GM18517 (cell line): ENCODE measurements around the gene FHIP1A.
"Not testable (repeated sequence)": the region's sequence is repeated elsewhere in the genome, so short reads cannot be mapped to it uniquely, and the experiment has no call there.

Source experiments
- ATAC-seq: cut with Tn5 transposase; IDR thresholded peaks from one replicate; pipeline ENCODE4 v1.9.1; 2021; ENCODE audit warnings: mild to moderate bottlenecking, moderate library complexity; ENCODE audit not compliant: unreplicated experiment

FHIP1A gene

DNA sequence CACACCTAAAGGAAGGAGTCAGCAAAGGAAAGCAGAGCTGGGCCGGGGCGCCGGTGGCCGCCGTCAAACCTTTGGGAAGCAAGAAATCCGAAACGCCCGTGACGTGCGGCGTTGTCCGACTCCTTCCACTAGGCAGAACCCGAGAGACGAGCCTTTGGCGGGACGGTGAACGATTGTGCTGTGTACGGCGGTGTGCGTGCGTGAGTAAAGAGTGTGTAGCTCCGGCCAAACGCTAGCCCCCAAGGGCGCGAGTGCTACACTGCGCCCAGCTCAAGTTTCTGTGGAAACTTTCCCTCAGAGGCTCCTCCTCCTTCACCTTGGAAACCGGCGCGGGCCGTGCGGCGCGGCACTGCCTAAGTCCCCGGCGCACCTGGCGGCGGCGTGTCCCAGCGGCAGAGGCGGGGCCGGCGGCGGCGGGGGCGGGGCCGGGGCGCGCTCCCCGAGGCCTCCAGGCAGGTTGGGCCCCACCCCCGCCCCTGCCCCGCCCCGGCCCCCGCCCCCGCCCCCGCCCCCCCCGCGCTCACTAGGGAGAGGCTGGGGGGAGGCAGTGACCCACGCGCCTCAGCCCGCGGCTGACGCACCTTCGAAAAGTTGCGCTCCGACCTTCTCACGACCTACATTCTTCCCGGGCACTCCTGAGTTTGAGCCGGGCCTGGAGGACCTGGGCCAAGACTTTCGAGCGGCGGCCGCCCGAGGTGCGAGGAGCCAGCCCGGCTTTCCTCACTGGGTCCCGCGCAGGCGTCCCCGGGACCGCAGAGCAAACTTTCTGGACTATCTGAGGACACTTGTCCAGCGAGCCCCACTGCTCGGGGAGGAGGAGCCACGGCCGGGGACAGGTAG lies at the start of gene FHIP1A:
TSS of gene FHIP1A (plus strand) at position 547 of the 840 bp plus-strand sequence. CDS start 157,084 bp downstream, outside the sequence.
- ATAC-seq = peak; percentile 89

DNA sequence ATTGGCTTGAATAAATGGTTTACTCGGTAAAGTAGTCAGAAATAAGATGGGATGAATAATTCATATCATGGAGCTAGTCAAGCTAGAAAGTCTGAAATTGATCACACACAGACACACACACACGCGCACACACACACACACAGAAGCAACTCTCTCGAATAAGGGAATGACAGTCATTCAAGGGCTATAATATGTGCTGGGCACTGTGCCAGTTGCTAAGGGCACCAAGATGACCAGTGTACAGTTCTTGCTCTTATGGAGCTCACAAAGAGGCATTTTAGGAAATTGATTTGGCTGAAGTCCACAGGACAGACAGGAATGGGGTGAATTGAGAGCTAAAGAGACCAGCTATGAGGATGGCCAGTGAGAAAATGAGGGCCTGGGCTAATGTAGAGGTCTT lies 49.4 kb upstream of the FHIP1A start:
- ATAC-seq = no peak

GRCh38 chr4:151361126-151361525 lies 47.9 kb upstream of the FHIP1A start:
- no peak for ATAC-seq

- no peak for ATAC-seq
Measured at GRCh38 chr4:151361966-151362365, 47.0 kb upstream of the FHIP1A start.

DNA sequence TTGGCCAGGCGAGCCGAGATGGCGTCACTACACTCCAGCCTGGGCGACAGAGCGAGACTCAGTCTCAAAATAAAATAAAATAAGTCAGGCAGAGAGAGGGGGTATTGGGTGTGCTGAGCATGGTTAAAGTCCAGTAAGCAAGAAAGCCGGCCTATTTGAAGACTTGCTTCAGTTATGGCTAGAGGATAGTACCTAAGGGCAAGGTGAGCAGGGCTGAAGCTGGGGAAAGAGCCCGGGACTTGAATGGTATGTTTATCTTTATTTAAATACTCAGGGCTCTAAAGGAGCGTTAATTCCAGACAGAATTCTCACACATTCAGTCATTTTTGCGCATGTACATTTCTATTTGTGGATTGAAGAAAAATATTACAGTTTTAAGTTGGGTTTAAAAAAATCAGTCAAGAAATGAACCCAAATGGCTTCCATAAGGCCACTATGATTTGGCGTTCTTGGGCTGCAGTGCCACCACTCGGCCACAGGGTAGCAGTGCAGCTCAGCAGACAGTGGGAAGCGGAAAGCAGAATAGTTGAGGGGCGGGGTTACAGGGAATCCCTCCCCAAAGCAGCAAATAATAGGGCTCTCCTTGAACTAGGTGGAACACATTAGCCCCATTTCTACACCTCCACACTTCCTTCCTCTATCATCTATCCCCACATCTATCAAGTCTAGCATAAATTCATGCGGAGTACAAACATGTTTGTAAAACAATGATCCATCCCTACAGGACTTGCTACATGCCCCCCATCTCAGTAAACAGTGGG lies 46.4 kb upstream of the FHIP1A start:
- ATAC-seq = peak; percentile 88

DNA sequence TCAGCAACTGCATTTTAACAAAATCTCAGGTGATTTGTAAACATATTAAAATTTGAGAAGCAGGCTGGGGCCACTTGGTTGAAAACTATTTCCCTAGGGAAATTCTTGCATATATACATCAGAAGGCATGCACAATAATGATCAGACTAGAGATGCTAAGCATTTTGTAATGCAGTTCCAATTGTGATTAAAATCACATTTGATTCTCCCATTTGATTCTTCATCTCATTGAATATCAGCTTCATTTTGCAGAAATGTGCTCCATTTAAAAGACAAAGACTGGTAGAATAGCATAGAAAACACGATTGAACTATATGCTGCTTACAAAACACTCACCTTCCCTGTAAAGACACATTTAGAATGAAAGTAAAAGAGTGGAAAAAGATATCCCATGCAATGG lies 32.4 kb upstream of the FHIP1A start:
- no peak for ATAC-seq

DNA sequence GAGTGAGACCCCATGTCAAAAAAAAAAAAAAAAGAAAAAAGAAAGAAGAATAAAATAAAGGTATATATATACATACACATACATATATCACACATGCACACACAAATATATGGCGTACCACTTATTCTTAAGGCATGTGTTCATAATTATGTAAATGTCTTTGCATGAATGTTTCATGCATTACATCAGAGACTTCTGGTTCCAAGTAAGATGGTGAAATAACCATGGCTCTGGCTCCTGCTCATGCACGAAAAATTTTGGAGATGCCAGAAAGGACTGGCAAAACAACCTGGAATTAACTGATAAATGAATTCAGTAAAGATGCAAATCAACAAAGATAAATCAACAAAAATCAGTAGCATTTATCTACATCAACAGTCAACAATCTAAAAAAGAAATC lies 19.7 kb upstream of the FHIP1A start:
- no peak for ATAC-seq

- not testable (repeated sequence) for ATAC-seq
Measured at GRCh38 chr4:151389799-151390198, 19.2 kb upstream of the FHIP1A start.

- no peak for ATAC-seq
Measured at GRCh38 chr4:151395873-151396272, 13.1 kb upstream of the FHIP1A start.

DNA sequence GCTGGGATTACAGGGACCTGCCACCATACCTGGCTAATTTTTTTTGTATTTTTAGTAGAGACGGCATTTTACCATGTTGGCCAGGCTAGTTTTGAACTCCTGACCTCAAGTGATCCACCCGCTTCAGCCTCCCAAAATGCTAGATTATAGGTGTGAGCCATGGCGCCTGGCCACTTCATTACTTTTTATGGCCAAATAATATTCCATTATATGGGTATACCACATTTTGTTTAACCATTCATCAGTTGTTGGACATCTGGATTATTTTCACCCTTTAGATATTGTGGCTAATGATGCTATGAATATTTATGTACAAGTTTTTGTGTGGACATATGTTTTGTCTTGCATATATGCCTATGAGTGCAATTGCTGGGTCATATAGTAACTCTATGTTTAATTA lies 8.6 kb upstream of the FHIP1A start:
- no peak for ATAC-seq

- no peak for ATAC-seq
Measured at GRCh38 chr4:151401739-151402138, 7.2 kb upstream of the FHIP1A start.

- ATAC-seq = no peak
Measured at GRCh38 chr4:151402145-151402865, 6.7 kb upstream of the FHIP1A start.

DNA sequence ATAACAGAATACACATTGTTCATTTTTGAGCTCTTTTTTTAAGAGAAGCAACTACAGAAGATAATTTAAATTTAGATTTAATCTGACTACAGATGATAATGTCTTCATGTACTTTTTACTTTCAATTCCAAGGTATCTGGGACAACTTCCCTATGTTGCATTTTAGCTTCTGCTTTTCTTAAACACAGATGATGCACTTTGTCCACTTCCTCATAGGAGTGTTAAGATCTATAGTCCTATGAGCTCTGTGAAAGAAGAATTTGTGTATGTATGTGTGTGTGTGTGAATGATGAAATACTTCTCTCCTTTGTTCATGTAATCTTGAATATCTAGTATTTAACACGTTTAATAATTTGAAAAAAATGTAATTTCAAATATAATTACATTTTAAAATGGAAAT lies 5.3 kb upstream of the FHIP1A start:
- ATAC-seq = no peak

DNA sequence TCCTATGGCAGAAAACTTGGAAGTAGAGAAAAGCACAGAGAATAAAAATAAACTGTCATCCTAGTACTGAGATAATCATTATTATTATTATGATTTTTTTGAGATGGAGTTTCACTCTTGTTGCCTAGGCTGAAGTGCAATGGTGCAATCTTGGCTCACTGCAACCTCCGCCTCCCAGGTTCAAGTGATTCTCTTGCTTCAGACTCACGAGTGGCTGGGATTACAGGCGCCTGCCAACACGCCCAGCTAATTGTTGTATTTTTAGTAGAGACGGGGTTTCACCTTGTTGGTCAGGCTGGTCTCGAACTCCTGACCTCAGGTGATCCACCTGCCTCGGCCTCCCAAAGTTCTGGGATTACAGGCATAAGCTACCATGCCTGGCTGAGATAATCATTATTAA lies 4.2 kb upstream of the FHIP1A start:
- not testable (repeated sequence) for ATAC-seq

DNA sequence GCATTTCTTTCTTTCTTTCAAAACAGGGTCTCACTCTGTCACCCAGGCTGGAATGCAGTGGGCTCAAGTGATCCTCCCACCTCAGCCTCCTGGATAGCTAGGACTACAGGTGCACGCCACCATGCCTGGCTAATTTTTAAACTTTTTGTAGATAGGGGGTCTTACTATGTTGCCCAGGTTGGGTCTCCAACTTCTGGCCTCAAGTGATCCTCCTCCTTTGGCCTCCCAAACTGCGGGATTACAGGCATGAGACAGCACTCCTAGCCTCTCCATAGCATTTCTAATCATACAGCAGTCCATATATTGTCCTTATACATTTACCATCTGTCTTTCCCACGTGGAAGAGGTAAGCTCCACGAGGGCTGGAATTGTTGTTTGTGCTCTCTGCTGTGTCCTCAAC lies 2.0 kb upstream of the FHIP1A start:
- no peak for ATAC-seq

GRCh38 chr4:151407466-151408379 lies 1.3 kb upstream of the FHIP1A start:
- peak; percentile 66 for ATAC-seq

DNA sequence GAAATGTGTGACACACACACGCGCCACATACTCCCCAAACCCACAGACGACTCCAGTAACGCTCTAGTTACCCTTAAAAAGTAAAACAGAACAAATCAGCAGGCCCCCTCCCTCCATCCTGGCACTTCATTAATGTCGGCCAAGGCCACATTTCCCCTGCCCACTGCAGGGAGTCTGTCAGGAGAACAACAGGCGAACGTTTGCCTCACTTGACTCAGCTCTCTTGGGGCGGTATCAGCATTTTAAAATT lies 671 bp upstream of the FHIP1A start:
- ATAC-seq = no peak

DNA sequence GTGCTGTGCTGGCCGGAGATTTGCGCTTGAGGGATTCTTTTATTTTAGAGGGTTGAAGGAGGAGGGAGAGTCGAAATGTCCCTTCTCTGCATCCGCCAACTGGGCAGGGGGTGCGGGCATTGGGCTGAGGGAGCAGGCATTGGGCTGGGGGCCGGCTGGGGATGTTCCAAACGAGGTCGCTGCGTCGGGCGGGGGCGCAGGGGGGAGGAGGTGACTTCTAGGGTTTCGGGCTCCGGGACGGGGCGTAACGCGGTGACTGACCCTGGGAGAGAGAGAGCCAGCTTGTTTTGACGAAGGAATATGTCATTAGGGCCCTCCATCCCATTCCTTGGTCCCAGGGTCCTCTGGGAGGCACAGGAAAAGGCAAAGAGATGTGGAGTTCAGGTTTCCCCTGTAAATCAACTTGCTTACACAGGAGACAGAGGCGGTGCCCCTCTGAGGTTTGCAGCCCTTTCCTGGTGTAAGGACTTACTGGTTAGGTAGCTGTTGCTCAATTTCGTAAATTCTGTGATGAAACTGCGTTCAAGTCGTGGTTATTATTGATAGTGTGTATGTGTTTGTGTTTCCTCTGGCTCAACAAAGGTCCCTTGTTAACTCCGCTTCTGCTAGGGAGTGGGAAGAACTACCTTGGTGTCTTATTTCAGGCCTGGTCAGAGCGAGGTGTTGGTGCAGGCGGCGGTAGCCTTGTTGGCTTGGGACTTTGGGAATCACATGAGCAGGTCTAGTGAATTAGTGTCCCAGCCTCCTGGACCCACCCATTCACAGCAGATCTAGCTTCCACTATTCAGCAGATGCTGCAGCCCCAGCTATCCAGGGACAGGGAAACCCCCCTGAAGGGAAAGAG lies 716 bp downstream of the FHIP1A start:
- ATAC-seq = no peak

- no peak for ATAC-seq
Measured at GRCh38 chr4:151415978-151416377, 7.0 kb downstream of the FHIP1A start.

DNA sequence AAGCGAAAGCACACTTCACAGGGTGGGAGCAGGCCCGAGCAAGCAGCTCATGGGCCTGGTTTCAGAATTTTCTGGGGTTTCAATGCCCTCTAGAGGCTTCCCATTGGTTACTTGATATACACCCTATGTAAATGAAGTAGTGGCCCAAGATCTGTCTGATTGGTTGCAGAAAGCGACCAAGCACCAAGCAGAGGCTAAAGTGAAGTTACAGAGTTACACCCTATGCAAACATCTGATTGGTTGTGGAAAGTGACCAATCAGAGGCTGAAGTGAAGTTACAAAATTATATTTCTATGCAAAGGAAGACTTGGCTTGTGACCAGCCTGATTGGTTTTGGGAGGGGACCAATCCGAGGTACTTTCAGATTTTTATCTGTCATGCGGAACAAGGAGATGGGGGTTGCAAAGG lies 8.2 kb downstream of the FHIP1A start:
- no peak for ATAC-seq
